Stimulated activated CD4-positive, alpha-beta T cell treated with anti-CD3 and anti-CD28 coated beads, Interleukin-15, amount 100 ng/mL, for 24 hours (primary cell): ENCODE results near the gene ST7.
"Not testable (repeated sequence)": the region's sequence is repeated elsewhere in the genome, so short reads cannot be mapped to it uniquely, and the experiment has no call there.

Experiments used
- DNase-seq: peaks from one replicate; pipeline ENCODE4 v3.0.0-alpha.2; 2020

The ST7 gene, protein sequence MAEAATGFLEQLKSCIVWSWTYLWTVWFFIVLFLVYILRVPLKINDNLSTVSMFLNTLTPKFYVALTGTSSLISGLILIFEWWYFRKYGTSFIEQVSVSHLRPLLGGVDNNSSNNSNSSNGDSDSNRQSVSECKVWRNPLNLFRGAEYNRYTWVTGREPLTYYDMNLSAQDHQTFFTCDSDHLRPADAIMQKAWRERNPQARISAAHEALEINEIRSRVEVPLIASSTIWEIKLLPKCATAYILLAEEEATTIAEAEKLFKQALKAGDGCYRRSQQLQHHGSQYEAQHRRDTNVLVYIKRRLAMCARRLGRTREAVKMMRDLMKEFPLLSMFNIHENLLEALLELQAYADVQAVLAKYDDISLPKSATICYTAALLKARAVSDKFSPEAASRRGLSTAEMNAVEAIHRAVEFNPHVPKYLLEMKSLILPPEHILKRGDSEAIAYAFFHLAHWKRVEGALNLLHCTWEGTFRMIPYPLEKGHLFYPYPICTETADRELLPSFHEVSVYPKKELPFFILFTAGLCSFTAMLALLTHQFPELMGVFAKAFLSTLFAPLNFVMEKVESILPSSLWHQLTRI

DNA sequence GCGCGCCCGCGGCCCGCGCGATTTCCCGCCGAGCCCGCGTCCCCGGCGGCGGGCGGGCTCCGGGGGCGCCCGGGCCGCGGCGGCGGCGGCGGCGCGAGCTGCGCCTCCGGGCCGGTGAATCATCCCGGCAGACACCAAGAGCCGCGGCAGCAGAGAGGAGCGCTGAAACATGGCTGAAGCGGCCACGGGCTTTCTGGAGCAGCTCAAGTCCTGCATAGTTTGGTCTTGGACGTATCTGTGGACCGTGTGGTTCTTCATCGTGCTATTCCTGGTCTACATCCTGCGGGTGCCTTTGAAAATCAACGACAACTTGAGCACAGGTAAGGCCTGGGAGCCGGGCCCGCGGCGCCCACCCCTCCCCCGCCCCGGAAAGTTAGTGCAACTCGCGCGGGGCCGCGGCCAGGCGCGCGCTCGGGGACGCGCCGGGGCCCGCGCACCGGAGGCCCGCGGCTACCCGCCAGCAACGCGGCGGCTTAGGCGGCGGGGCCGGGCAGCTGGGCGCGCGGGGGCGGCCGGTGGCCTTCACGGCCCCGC is at the start of gene ST7:
Gene ST7, plus strand, starts transcription at position 130 of the 534 bp plus-strand sequence. Its CDS starts 40 bp downstream, at position 170.
- peak; percentile 78 for DNase-seq

DNA sequence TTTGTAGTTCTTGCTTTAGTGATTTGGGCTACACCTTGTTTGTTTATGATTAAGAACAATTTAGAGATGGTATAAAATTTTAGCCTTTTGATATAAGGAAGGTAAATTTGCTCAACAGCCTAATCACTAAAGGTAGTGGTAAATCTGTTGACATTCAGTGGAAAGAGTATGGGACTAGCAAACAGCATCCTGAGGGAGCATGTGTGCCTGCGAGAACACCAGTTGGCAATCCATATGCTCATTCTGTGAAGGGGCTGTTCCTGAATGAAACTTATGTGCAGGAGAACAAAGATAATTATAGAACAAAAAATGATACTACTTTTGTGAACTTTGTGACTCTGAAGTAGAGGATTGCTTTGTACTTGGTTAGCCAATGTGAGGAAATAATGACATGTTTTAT is 46.9 kb upstream of the ST7 start:
- DNase-seq, result no peak

DNA sequence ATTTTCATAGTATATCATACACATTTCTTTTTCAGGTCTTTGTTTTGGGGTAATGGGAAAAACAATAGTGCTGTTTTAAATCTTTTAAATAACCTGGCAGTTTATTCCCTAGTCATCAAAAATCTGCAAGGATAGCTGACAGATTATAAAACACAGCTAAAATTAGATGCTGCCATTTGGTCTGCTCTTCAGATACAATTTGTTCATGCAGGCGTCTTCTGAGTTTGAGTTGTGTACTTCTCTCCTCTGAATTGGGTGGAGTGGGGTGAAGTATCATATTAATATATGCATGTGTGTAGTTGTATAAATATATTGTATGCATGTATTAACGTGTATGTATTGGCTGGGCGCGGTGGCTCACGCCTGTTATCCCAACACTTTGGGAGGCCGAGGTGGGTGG is 42.9 kb upstream of the ST7 start:
- DNase-seq, result no peak

DNA sequence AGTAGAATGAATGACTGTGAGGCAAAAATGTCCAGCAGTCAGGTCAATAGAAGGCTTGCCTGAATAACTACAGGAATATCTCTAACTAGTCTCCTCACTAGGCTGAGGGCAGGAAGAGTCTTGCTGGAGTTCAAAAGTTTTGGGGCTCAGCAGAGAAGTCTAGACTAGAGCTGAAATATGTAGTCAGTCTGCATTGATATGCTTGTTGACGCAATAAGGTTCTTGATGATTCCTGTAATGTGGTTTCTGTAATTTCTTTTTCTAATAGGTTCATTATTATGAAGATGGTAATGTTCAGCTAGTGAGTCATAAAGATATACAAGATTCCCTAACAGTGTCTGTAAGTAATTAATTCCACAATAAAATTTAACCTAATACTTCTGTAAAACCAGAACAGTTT is 41.5 kb upstream of the ST7 start:
- no peak for DNase-seq

DNA sequence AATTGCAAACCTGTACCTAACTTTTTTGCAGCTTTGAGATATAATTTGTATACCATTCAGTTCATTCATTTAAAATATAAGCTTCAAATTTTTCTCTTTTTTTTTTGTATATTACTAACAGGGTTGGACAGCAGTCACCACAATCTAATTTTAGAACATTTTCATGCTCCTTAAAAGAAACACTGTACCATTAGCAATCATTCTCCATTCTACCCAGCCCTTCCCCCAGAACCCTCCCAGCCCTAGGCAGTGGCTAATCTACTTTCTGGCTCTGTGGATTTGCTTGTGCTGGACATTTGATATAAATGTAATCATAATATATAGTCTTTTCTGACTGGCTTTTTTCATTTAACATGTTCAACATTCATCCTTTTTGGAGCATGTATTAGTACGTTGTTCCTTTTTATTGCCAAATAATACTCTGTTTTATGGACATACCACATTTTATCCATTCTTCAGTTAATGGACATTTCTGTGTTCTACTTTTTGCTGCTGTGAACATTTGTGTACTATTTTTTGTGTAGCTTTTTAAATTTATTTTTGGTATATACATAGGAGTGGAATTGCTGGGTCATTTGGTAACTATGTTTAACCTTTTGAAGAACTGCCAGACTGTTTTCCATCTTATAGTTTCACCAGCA is 40.9 kb upstream of the ST7 start:
- DNase-seq, result no peak

DNA sequence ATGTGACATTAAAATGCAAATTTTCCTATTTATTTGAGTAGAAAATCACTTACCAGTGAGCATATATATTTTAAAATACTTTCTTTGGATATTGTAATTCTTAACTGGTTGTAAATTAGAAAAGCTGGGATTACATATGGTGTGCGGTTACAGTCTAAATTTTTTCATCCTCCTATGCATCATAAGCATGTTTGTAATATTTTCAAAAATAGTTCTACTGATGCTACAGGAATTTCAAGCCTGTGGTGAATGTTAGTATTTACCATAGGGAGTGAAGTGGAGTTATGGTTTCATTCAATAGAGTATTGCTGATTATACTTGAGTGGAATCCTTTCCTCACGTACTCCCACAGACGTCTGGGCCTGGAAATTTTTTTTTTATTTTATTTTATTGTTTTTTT is 34.6 kb upstream of the ST7 start:
- DNase-seq, result no peak

DNA sequence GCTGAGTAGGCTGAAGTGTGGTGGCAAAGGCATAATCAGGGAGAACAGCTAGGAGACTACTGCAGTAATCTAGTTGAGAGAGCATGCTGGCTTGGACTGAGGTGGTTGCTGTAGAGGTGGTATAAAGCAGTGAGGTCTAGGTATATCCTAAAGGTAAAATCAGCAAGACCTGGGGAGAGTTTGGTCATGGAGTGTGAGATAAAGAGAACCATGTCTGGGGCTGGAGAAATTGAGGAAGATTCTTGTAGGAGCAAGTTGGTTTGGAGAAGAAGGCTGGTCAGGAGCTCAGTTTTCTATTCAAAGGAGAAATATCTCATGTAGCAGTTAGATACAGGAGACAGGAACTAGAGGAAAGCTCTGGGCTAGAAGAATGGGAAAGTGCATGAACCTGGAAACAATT is 32.9 kb upstream of the ST7 start:
- no peak for DNase-seq

DNA sequence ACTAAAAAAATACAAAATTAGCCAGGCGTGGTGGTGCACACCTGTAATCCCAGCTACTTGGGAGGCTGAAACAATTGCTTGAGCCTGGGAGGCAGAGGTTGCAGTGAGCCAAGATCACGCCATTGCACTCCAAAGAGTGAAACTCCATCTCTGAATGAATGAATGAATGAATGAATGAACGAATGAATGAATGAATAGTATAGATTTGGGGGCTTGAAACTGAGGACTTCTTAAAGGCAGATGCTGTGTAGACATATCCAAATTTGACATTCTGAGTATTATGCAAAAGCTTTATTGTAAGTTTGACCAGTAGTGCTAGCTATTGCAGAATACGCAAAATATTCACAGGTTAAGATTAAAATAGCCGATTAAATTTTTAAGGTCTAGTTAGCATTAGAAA is 30.8 kb upstream of the ST7 start:
- DNase-seq, result no peak

DNA sequence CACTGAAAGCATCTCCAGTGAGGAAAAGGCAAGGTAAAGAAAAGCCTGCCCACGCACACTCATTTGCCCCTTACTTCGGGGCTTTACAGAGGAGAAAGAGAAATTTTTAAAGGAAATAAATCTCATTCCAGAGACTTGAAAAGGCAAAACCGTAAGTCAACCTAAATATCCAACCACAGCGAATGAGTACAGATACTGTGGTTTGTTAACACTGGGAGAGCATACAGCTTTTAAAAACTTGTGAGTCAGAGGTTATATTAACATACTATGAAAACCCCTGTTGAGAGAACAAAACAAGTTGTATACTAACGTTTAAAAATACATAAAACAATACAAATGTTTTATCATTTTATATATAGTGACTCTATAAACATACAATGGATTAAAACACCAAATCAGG is 28.6 kb upstream of the ST7 start:
- DNase-seq, result no peak

DNA sequence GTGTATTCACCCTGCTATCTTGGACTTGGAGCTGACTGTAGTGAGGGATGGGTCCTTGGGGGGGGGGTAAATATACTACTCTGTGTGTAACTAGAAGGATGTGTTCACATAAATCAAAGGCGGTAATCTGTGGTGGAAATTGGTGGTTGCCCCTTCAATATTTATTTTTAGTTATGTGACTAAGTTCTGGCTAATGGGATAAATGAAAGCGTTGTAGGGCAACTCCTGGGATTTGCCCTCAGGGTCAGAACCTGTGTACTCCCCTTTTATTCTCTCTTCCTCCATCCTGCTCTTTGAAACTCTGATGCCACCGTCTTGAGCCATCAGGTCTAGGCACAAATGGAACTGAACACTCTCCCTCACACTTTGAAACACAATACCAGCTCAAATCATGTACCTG is 24.3 kb upstream of the ST7 start:
- no peak for DNase-seq

DNA sequence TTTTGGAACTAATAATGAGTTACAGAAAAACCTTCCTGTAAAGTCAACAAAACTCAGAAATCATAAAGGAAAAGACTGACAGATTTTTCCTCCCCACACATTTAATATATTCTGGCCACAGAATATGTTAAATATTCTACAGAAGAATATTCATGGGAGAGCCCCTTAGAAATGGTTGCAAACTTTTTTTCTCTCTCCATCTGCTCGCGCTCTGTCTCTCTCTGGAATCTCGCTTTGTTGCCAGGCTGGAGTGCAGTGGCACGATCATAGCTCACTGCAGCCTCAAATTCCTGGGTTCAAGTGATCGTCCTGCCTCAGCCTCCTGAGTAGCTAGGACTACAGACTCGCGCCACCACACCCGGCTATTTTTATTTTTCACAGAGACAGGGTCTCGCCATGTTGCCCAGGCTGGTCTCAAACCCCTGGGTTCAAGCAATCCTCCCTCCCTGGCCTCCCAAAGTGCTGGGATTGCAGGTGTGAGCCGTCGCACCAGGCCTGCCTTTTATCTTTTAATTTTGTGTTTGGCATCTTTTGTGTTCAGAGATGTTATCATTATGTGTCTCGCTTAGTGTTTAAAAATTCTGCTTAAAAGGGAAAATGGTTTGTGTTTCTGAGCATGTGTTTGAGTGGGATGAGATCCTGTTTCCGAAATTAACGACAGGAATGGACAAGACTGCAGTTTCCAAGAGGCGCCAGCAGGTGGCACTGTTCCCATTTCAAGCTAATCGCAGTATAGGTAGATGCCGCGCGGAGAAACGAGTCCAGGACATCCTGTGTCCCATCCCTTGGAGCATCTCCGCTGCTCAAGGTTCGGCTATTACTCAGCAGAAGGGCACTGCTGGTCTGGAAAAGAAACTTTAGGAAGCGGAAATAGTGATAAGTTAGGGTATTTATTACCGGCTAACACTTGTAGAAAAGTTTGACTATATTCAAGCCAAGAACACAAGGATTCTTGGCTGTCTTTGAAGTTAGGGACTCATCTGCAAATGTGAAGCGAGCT is 23.1 kb upstream of the ST7 start:
- DNase-seq, result peak; percentile 83

DNA sequence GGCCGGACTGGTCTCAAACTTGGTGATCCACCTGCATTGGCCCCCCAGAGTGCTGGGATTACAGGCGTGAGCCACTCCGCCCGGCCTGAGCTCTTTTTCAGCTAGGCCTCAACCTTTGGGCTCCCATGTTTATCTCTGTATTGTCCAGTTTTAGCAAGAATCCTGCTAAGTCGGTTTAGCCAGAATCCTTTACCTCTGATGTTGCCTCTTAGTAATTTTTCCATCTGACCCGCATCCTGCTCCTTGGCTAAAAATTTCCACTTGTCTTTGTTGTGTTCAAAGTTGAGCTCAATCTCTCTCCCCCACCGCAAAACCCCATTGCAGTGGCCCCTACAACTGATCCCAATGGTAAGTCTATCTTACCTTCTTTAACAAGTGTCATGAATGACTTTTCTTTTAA is 20.7 kb upstream of the ST7 start:
- no peak for DNase-seq

DNA sequence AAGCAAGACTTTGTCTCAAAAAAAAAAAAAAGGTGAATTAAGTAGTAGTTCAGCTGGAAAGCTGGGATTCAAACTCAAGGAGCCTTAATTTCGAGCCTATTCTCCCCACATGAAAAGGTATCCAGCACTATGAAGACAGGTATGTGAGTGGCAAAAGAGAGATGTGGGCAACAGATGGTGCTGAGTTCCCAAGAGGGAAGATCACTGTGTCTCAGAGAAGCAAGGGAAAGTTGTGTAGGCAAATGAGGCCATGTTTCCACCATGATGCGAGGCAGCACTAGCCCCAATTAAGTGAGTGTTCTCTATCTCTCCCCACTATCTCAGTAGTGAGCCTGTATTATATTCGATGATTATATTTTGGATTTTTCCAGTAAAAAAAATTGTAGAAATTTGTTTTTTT is 19.8 kb upstream of the ST7 start:
- DNase-seq, result no peak

DNA sequence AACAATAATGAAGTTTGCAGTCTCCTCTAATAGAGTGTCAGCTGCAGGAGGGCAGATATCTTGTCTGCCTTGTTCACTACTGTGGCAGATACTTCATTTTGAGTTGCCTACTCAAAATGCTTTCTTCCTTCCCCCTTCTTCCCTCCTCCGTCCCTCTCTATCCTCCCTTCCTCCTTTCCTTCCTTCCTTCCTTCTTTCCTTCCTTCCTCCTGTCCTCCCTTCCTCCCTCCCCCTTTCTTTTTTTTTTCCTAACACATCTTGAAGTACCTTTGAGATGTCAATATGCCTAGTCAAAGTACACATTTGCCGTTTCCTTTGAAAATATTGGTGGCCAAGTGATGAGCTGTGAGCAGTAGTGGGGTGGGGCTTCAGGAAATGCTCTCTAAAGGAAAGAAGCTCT is 18.7 kb upstream of the ST7 start:
- no peak for DNase-seq

DNA sequence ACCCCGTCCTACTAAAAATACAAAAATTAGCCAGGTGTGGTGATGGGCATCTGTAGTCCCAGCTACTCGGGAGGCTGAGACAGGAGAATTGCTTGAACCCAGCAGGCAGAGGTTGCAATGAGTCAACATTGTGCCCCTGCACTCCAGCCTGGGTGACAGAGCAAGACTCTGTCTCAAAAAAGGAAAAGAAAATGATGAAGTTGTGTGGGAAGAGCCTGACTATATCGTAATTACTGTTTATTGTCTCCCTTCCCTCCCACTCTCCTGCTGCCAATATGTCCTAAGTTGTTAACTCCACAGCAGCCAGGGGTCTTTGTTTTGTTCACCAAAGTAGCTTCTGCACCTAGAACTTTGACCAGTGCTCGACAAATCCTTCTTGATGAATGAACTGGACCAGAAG is 16.5 kb upstream of the ST7 start:
- not testable (repeated sequence) for DNase-seq

DNA sequence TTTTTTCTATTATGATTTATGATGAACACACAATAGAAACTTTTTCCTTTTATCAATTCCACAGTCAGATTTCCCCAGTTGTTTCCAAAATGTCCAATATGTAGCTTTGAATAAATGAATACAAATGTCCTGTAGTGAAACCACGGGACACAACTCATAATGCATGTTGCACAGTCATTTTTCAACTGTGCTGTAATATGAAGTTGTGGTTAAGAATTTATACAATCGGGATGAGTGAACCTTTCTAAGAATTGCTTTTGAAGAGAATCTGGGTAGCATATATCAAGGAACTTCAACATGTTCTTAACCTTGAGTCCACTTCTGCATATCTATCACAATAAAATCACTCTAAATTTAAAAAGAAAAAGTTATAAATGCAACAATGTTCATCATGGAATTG is 14.6 kb upstream of the ST7 start:
- DNase-seq, result no peak

DNA sequence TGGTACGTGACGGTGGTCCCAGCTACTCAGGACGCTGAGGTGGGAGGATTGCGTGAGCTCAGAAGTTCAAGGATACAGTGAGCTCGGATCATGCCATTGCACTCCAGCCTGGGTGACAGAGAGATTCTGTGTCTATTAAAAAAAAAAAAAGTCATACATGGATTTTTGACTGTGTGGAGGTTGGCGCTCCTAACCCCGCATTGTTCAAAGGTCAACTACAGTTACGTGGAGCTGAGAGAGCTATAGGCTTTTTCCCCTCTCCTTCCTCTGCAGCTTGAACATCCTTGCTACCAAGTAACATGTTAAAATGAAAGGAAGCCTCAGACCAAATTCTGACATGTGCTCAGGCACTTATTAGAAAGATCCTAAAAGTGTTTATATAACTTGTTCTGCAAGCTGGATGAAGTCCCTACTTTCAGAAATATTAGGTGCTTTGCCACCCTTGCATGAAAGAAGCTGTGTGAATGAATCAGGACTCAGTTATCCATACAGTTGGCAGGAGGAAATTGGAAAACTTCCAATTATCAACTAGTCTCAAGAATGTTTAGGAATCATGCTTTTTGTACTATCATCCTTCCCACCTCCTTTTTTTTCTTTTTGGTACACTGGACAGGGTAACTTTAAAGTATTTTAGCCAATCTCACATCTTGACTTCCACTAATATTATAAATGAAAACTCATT is 12.5 kb upstream of the ST7 start:
- DNase-seq, result no peak

DNA sequence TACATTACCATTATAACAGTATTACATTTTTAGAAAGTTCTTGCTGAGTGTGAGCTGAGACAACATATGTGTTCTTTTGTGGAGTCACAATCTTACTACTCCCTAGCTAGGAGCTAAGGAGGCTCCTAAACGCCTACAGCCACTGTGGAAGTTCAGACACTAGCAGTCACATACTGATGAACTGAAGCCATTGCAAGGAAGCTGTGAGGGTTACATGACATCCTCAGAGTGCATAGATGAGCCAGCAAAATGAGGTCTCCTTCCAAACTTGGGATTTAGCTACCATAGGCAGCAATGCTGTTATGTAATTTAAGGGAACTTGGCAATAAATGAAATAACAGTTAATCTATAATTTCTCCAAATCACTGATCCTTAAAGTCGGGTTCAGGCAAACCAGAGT is 10.8 kb upstream of the ST7 start:
- DNase-seq, result no peak

DNA sequence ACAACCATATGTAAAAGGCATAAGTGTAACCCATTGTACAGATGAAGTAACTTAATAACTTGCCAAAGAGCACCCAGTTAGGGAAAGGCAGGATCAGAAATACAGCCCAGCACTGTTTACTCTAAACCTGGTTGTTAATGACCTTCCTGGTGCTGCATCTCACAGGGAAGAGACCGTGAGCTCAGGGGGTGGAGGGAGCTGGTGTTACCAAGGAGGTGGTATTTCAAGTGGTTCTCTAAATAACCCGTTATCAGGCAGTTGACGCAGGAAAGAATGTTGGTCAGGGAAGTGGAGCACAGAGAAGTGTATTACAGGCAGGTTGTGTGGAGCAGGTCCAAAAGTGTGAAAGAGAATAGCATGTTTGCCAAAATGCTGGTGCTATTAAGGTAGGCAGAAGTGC is 4.4 kb upstream of the ST7 start:
- DNase-seq, result no peak

DNA sequence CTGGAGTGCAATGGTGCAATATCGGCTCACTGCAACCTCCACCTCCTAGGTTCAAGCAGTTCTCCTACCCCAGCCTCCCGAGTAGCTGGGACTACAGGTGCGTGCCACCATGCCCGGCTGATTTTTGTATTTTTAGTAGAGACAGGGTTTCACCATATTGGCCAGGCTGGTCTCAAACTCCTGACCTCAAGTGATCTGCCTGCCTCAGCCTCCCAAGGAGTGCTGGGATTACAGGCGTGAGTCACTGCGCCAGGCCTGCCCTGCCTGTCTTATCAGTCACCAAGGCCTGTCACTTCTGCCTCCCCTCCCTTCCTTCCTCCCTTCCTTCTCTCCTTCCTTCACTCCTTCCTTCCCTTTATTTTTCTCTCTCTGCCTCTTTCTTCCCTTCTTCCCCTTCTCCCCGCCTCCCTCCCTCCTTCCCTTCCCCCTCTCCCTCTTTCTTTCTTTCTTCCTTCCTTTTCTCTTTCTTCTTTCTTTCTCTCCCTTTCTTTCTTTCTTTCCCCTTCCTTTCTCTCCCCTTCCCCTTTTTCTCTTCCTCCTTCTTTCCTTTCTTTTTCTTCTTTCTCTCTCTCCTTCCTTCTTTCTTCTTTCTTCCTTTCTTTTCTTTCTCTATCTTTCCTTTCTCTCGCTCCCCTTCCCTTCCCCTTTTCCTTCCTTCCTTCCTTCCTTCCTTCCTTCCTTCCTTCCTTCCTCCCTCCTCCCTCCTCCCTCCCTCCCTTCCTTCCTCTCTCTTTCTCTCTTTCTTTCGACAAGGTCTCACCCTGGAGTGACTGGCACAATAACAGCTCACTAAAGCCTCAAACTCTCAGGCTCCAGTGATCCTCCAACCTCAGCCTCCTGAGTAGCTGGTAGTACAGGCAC is 3.1 kb upstream of the ST7 start:
- no peak for DNase-seq

DNA sequence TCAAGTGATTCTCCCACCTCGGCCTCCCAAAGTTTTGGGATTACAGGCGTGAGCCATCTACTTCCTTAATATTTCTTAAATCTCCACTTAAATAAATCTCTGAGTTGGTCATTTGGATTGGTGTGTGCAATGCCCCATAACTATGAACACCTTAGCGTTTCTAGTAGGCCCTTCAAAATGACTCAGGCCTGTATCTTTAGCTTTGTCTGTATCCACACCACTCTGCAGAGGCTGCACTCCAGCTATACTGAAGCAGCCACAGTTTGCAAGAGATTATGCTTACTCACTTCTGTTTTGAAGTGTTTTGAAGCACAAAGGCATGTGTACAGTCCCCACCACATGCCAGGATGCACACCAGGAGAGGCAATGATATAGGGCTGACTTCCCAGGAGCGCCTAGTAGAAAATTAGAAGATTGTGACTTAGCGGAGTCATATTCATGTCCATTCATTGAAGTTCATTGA is 2.4 kb upstream of the ST7 start:
- DNase-seq, result no peak
